ENCODE data around the gene C2CD4B. TPM values are rescaled to one million over a fixed set of nuclear protein-coding genes. Genes with fewer than 3 reads are reported as not detected.
A peak's percentile ranks its signal among the peaks of the same experiment; 100 is the strongest.

C2CD4B gene
- total and polyA plus RNA-seq, 4 donors: 0.17 to 1.8 (median 0.66) TPM

DNA sequence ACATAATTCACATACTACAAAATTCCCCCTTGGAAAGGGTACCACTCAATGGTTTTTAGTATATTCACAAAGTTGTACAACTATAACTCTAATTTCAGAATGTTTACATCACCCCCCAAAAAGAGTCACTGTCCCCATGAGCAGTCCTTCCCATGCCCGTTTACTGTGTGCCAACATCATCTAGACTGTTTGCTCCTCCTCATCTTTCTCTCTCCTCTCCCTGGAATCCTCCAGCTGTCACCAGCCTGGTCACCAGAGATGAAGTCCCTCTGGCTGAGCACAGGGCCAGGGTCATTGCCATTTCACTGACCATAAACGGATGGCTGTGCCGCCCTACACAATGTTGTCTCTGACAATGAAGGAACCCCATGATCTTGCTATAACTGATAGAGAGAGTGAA lies 45.2 kb downstream of the C2CD4B start:
- Histone ChIP-seq H3K9ac (ENCODE audit: low read depth in 1 of 2, low read length in 2 of 2) (no peak overlapping the region), H3K4me3 (ENCODE audit: low read depth in 1 of 3, low read length in 3 of 3) (no peak overlapping the region), H3K36me3 (ENCODE audit: control insufficient read depth in 4 of 4, insufficient read depth in 3 of 4, low read depth in 1 of 4, low read length in 3 of 4) (no peaks in the 10 kb centered on the region), H3K9me3 (ENCODE audit: control insufficient read depth in 4 of 4, low read length in 3 of 4) (no peaks in the 10 kb centered on the region), H3K27me3 (ENCODE audit: control insufficient read depth in 4 of 4, insufficient read depth in 4 of 4, low read length in 3 of 4) (no peaks in the 10 kb centered on the region), H3K27ac (ENCODE audit: low read depth in 1 of 2, low read length in 2 of 2) (peak overlapping the region in 1 of 2 donors; percentile 65), H3K4me1 (ENCODE audit: control insufficient read depth in 4 of 4, insufficient read depth in 4 of 4, low read length in 3 of 4) (peaks cover 3 to 13% (median 6%) of the 10 kb centered on the region in 4 donors)
- TF ChIP-seq NR2F2 (IDR thresholded peaks at IDR 0.05) (no peak), EGR1 (IDR thresholded peaks at IDR 0.05; ENCODE audit: low read depth in 2 of 2) (no peak), GABPA (IDR thresholded peaks at IDR 0.05 in 1 of 2, conservative IDR thresholded peaks at IDR 0.05 in 1 of 2) (no peak), YY1 (IDR thresholded peaks at IDR 0.05) (no peak), RAD21 (IDR thresholded peaks at IDR 0.05) (no peak), TAF1 (conservative IDR thresholded peaks at IDR 0.05) (no peak), HNF4A (conservative IDR thresholded peaks at IDR 0.05) (no peak), SP1 (IDR thresholded peaks at IDR 0.05) (no peak), REST (IDR thresholded peaks at IDR 0.05) (no peak), ATF3 (IDR thresholded peaks at IDR 0.05) (no peak), CTCF (IDR thresholded peaks at IDR 0.05; ENCODE audit: low read depth, low read length, missing input control) (no peak), ZBTB33 (IDR thresholded peaks at IDR 0.05) (no peak), HNF4G (IDR thresholded peaks at IDR 0.05) (no peak), JUND (IDR thresholded peaks at IDR 0.05) (no peak), FOXA2 (IDR thresholded peaks at IDR 0.05) (no peak)
- TF ChIP-seq, protein P1, sequence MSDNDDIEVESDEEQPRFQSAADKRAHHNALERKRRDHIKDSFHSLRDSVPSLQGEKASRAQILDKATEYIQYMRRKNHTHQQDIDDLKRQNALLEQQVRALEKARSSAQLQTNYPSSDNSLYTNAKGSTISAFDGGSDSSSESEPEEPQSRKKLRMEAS (IDR thresholded peaks at IDR 0.05): no peak
- 92% methylated on average over 3 of the region's 3 CpGs for WGBS
- no peak for DNase-seq (ENCODE audit: low spot score)
